Activated CD4-positive, alpha-beta T cell treated with anti-CD3 and anti-CD28 coated beads, Interleukin-2, amount 10 ng/mL, durations not matched to agents 24 days and 14 days (primary cell): ENCODE data around the gene VAV3. TPM values are rescaled to one million over a fixed set of nuclear protein-coding genes. Genes with fewer than 3 reads are reported as not detected.

Experiments used
- DNase-seq: peaks from one replicate; pipeline ENCODE4 v3.0.0; 2022
- H3K27ac Mint-ChIP-seq: one replicate; pipeline ENCODE4 v1.8.0; 2022; ENCODE audit warnings: mild to moderate bottlenecking, mixed read lengths
- H3K27me3 Mint-ChIP-seq: one replicate; pipeline ENCODE4 v1.8.0; 2022; ENCODE audit warnings: mixed read lengths
- H3K36me3 Mint-ChIP-seq: one replicate; pipeline ENCODE4 v1.8.0; 2022; ENCODE audit warnings: low read depth, mild to moderate bottlenecking, mixed read lengths
- H3K4me1 Mint-ChIP-seq: one replicate; pipeline ENCODE4 v1.8.0; 2021; ENCODE audit warnings: mixed read lengths
- H3K4me3 Mint-ChIP-seq: one replicate; pipeline ENCODE4 v1.8.0; 2022; ENCODE audit warnings: mild to moderate bottlenecking, moderate library complexity, mixed read lengths
- H3K9me3 Mint-ChIP-seq: one replicate; pipeline ENCODE4 v1.8.0; 2021; ENCODE audit warnings: mixed read lengths
- intact Hi-C: fragments of 100-400 bp; cut with micrococcal nuclease; formaldehyde crosslinking; loops from one replicate; pipeline ENCODE4 v1.15.1; 2023
- total RNA-seq: library from RNA; stranded (reverse); gene quantifications from 2 replicates; pipeline ENCODE4 v1.2.3, GENCODE V29; 2022

VAV3 gene
- total RNA-seq, 1 donor from 2014 or later, result 5.5 TPM

DNA sequence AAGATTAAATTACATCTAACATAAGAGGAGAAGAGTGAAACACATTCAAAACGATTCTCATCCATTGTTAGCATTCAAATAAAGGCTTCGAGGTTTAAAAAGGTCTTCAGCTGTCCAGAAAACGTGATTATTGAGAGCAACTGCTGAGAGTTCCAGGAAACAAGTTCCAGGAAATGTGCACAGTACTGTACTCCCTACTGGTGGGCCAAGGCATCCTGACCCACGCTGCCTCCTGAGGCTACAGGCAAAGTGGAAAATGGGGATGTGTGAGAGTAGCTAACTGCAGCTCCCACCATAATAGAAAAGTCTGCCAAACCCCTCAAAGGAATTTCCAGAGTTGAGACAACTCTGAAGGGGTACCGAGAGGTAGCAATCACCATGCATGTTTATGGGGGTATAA is 2.0 kb downstream of the VAV3 start:
- Mint-ChIP-seq H3K27me3 (peaks cover 3% of the 10 kb centered on the region), H3K36me3 (peaks cover 2% of the 10 kb centered on the region), H3K4me1 (peaks cover 23% of the 10 kb centered on the region), H3K9me3 (no peaks in the 10 kb centered on the region), H3K4me3 (peak overlapping the region; percentile 91), H3K27ac (peak overlapping the region; percentile 59)
- no peak for DNase-seq
- intact Hi-C loops, result loop anchor here (1.0 to 10.0 kb wide), 7 partner anchors 13 to 592 kb away; no protein-coding TSS in a partner anchor

DNA sequence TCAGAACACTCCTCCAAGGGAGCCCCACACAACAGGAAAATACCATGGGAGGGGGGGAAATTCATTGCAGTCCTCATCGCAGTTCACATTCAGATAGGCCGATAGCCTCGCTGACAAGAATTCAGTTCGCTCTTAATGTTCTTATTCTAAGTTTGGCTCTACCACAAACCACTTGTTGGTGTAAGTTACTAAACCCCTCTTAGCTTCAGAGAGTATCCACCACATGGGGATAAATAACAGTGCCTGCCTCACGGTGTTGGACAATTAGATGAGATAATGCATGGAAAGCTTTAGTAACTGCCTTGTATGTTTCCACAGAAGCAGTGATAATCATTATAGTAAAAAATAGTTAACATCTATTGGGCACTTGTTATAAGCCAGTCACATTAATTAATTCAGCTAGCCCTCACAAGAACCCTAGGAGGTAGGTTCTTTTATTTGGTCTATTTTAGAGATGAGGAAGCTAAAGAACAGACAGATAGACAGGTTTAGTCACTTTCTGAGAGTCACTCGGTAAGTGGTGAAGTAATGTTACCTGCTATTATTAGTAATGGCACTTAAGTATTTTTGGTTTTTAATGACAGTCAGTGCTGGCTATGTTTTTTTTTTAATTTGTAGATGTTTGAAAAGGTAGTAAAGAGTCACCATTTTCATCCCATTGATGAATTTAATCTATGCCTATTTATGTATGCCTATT is 10.1 kb downstream of the VAV3 start:
- Mint-ChIP-seq H3K36me3 (no peaks in the 10 kb centered on the region), H3K4me3 (no peak overlapping the region), H3K9me3 (no peaks in the 10 kb centered on the region), H3K4me1 (peaks cover 12% of the 10 kb centered on the region), H3K27ac (no peak overlapping the region), H3K27me3 (no peaks in the 10 kb centered on the region)
- no peak for DNase-seq
- intact Hi-C loops, result no loop called here

- no peak for DNase-seq
- H3K36me3 Mint-ChIP-seq, result no peaks in the 10 kb centered on the region
- no peak overlapping the region for H3K27ac Mint-ChIP-seq
- H3K4me1 Mint-ChIP-seq, result peaks cover 14% of the 10 kb centered on the region
- intact Hi-C loops, result no loop called here
- H3K9me3 Mint-ChIP-seq, result no peaks in the 10 kb centered on the region
- no peaks in the 10 kb centered on the region for H3K27me3 Mint-ChIP-seq
- H3K4me3 Mint-ChIP-seq, result no peak overlapping the region
Measured at GRCh38 chr1:107954126-107954525, 10.9 kb downstream of the VAV3 start.

DNA sequence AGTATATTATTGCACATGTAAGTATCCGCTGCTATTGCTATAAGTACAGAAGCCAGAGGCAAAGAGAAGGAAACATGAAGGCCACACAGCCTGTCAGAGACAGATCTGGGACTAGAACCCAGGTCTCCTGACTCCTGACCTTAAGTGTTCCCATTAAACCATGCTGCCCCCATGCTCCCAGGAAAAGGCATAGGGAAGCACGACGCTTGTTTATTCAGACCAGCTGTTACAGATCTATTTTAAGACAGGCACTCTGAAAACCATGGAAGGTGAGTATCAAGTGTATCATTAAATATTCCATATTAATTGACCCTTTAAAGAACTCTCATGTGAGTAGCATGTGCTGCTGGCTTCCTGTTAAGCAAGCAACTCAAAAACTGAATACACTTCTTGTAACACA is 11.4 kb downstream of the VAV3 start:
- peaks cover 14% of the 10 kb centered on the region for H3K4me1 Mint-ChIP-seq
- DNase-seq, result no peak
- no peaks in the 10 kb centered on the region for H3K36me3 Mint-ChIP-seq
- no peaks in the 10 kb centered on the region for H3K27me3 Mint-ChIP-seq
- no peak overlapping the region for H3K27ac Mint-ChIP-seq
- intact Hi-C loops, result no loop called here
- H3K9me3 Mint-ChIP-seq, result no peaks in the 10 kb centered on the region
- H3K4me3 Mint-ChIP-seq, result no peak overlapping the region

DNA sequence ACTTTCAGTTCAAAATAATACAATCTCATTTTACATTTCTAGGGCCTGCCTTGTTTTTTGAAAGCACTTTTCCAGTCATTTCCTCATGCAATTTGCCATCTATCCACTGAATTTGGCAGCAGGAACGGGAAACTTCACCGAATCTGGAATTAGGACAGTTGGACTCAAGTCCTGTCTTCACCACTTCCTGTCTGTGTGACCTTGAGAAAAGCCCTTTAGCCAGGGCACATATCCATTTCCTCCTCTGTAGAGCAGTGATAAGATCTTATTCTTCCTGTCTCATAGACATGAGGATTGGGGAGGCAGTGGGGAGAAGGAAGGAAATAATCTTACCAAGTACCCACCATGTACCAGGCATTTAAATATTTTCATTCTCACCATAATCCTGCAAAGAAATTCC is 12.0 kb downstream of the VAV3 start:
- H3K9me3 Mint-ChIP-seq, result no peaks in the 10 kb centered on the region
- H3K27ac Mint-ChIP-seq, result no peak overlapping the region
- H3K4me1 Mint-ChIP-seq, result peaks cover 14% of the 10 kb centered on the region
- intact Hi-C loops, result no loop called here
- H3K36me3 Mint-ChIP-seq, result no peaks in the 10 kb centered on the region
- no peaks in the 10 kb centered on the region for H3K27me3 Mint-ChIP-seq
- no peak for DNase-seq
- no peak overlapping the region for H3K4me3 Mint-ChIP-seq

DNA sequence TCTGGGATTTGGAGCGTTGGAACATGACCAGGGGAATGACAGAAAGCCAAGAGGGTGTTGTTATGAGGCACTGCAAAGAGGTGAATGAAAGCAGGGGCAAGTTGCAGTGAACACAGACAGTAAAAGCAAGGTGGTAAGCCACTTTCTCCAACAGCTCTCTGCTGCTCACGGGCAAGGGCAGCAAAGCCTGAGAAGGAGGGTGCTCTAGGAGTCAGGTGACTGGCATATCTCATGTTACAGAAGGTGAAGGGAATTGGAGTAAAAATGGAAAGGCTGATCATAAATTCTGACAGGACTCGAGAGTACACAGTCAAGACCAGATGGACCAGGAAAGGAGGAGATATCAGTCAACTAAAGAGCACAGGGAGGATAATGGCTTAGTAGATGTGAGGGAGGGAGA is 14.5 kb downstream of the VAV3 start:
- Mint-ChIP-seq H3K36me3 (no peaks in the 10 kb centered on the region), H3K4me3 (no peak overlapping the region), H3K27ac (no peak overlapping the region), H3K27me3 (no peaks in the 10 kb centered on the region), H3K4me1 (peaks cover 14% of the 10 kb centered on the region), H3K9me3 (no peaks in the 10 kb centered on the region)
- intact Hi-C loops, result no loop called here
- peak; percentile 53 for DNase-seq

DNA sequence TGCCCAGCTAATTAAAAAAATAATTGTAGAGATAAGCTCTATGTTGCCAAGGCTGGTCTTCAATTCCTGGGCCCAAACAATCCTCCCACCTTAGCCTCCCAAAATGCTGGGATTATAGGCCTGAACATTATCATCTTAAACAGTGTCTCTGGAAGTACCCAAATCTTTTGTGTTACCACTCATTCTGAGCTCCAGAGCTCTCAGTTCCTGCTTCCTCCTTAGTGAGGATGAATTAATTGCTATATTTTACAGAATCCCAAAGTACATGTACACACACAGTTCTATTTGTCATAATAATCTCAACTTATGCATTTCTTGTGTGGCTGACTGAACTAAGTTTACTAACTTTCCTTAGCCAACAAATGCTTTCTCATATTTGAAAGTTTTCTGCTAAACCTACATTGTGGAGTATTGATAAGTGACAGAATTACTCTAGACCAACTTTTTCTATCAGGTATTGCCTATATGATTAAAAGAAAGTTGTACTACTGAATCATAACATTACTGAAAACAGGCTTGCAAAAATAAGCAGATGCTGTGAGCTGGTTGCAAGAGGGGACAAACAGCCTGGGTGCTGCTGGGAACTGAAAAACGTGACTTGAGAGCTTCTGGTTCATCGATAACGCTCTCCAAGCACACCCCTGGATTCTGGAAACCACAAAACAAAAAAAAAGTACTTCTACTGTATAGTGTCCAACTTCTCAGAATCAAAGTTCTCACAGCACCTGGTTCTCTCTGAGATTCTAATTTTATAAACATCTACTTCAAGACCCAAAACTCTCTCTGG is 15.3 kb downstream of the VAV3 start:
- no peak overlapping the region for H3K27ac Mint-ChIP-seq

DNA sequence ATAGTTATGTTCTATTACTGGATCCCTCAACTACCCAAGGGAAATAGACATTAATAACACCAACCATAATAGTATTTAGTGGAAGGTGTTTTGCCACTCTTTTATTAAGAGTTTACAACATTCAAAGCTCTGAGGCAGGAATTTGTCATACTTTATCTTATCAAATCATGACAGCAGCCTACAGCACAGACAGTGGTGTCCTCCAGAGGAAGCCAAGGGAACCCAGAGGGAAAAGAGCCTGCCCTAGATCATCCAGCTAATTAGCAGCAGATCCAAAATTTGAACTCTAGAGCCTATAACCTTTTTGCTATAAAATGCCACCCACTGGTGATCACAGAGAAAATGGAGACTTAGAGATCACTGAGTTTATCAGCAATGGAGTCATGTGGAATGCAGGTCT is 18.2 kb downstream of the VAV3 start:
- H3K36me3 Mint-ChIP-seq, result no peaks in the 10 kb centered on the region
- no peak for DNase-seq
- H3K9me3 Mint-ChIP-seq, result no peaks in the 10 kb centered on the region
- H3K27me3 Mint-ChIP-seq, result no peaks in the 10 kb centered on the region
- no peak overlapping the region for H3K27ac Mint-ChIP-seq
- H3K4me3 Mint-ChIP-seq, result no peak overlapping the region
- intact Hi-C loops, result no loop called here
- H3K4me1 Mint-ChIP-seq, result peaks cover 17% of the 10 kb centered on the region

More for the DNA sequence above, 15.3 kb downstream of the VAV3 start:
- no peak overlapping the region for H3K4me3 Mint-ChIP-seq
- intact Hi-C loops, result no loop called here
- H3K36me3 Mint-ChIP-seq, result no peaks in the 10 kb centered on the region
- H3K9me3 Mint-ChIP-seq, result no peaks in the 10 kb centered on the region
- peak; percentile 51 for DNase-seq
- no peaks in the 10 kb centered on the region for H3K27me3 Mint-ChIP-seq
- H3K4me1 Mint-ChIP-seq, result peaks cover 14% of the 10 kb centered on the region

DNA sequence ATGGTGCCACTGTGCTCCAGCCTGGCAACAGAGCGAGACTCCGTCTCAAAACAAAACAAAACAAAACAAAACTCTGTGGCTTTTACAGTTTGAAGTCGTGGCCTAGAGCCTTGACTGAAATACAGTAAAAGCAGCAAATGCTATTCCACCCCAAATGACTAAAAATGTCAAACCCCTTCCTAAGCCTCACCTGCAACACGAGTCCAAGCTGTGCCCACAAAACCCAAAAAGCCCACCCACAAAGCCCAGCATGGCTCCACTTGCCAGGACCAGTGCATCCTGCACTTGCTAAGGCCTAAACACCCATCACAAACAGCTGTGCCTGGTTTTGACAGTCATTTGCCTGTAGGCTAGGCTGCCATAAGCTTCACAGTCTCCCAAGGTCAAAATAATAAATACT is 21.3 kb downstream of the VAV3 start:
- DNase-seq, result no peak
- intact Hi-C loops, result no loop called here
- H3K36me3 Mint-ChIP-seq, result no peaks in the 10 kb centered on the region
- no peak overlapping the region for H3K27ac Mint-ChIP-seq
- no peak overlapping the region for H3K4me3 Mint-ChIP-seq
- peaks cover 6% of the 10 kb centered on the region for H3K9me3 Mint-ChIP-seq
- H3K4me1 Mint-ChIP-seq, result peaks cover 16% of the 10 kb centered on the region
- no peaks in the 10 kb centered on the region for H3K27me3 Mint-ChIP-seq

- intact Hi-C loops, result no loop called here
- H3K36me3 Mint-ChIP-seq, result no peaks in the 10 kb centered on the region
- H3K27ac Mint-ChIP-seq, result no peak overlapping the region
- no peaks in the 10 kb centered on the region for H3K27me3 Mint-ChIP-seq
- DNase-seq, result no peak
- H3K4me1 Mint-ChIP-seq, result peaks cover 16% of the 10 kb centered on the region
- H3K4me3 Mint-ChIP-seq, result no peak overlapping the region
- peaks cover 6% of the 10 kb centered on the region for H3K9me3 Mint-ChIP-seq
Measured at GRCh38 chr1:107942814-107943213, 22.2 kb downstream of the VAV3 start.

GRCh38 chr1:107941531-107941930 is 23.4 kb downstream of the VAV3 start:
- H3K27ac Mint-ChIP-seq, result no peak overlapping the region
- H3K4me3 Mint-ChIP-seq, result no peak overlapping the region
- H3K4me1 Mint-ChIP-seq, result peaks cover 23% of the 10 kb centered on the region
- no peak for DNase-seq
- intact Hi-C loops, result no loop called here
- no peaks in the 10 kb centered on the region for H3K27me3 Mint-ChIP-seq
- no peaks in the 10 kb centered on the region for H3K36me3 Mint-ChIP-seq
- peaks cover 6% of the 10 kb centered on the region for H3K9me3 Mint-ChIP-seq

DNA sequence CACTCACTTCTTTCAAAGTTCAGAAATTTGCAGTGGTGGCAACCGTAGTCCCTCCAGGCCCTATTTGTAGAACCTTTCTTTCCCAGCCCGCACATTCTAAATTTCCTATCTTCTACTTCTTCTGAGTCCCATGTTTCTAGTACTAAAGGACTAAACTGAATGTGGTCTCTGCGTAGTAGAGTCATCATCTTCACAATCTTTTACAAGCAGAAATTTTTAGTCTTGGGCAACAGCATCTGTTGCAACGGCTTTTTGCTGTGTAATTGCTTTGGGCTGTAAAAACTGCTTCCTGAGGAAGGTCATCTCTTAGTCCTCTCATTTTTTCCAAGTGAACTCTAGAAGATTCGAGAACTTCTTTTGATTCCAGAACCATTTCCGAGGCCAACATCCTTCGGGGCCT is 23.9 kb downstream of the VAV3 start:
- Mint-ChIP-seq H3K9me3 (peaks cover 6% of the 10 kb centered on the region), H3K36me3 (no peaks in the 10 kb centered on the region), H3K27ac (no peak overlapping the region), H3K4me1 (peaks cover 25% of the 10 kb centered on the region), H3K27me3 (no peaks in the 10 kb centered on the region), H3K4me3 (no peak overlapping the region)
- intact Hi-C loops, result no loop called here
- DNase-seq, result no peak

- Mint-ChIP-seq H3K27ac (no peak overlapping the region), H3K4me3 (no peak overlapping the region), H3K4me1 (peaks cover 27% of the 10 kb centered on the region), H3K36me3 (no peaks in the 10 kb centered on the region), H3K27me3 (no peaks in the 10 kb centered on the region), H3K9me3 (peaks cover 6% of the 10 kb centered on the region)
- DNase-seq, result no peak
- intact Hi-C loops, result no loop called here
Measured at GRCh38 chr1:107940701-107941100, 24.3 kb downstream of the VAV3 start.

DNA sequence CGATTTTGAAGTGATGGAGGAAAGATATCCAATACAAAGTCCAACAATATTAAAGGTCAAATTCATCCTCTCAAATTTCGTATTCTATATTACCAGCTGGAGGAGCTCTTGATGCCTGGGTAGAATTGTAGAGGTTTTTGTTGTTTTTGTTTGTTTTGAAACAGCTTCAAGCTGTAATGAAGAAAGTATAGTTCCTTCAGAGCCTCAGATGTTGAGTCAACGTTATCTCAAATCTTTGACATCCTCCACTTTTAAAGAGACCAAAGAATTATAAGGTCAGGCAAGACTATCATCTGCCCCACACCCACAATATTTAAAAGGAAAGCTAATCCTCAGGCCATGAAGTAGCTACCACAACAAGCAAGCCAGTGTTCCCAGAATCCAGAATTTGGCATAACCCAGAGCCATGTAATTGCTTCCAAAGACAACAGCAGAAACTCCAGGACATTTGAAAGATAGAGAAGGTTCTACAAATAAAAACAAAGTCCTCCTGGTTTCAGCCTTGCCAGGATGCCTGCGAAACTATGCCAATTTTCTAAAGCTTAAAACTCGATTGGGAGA is 24.9 kb downstream of the VAV3 start:
- H3K4me1 Mint-ChIP-seq, result peaks cover 32% of the 10 kb centered on the region
- H3K36me3 Mint-ChIP-seq, result no peaks in the 10 kb centered on the region
- H3K27ac Mint-ChIP-seq, result no peak overlapping the region

More for the DNA sequence above, 24.9 kb downstream of the VAV3 start:
- no peak overlapping the region for H3K4me3 Mint-ChIP-seq
- DNase-seq, result no peak
- no peaks in the 10 kb centered on the region for H3K27me3 Mint-ChIP-seq
- peaks cover 6% of the 10 kb centered on the region for H3K9me3 Mint-ChIP-seq
- intact Hi-C loops, result no loop called here
